HG03095 (cell line): ENCODE measurements around the gene DENND2D.

Experiments
- ATAC-seq: cut with Tn5 transposase; IDR thresholded peaks from one replicate; pipeline ENCODE4 v1.9.1; 2021; ENCODE audit warnings: moderate library complexity; ENCODE audit not compliant: unreplicated experiment

Gene DENND2D

DNA sequence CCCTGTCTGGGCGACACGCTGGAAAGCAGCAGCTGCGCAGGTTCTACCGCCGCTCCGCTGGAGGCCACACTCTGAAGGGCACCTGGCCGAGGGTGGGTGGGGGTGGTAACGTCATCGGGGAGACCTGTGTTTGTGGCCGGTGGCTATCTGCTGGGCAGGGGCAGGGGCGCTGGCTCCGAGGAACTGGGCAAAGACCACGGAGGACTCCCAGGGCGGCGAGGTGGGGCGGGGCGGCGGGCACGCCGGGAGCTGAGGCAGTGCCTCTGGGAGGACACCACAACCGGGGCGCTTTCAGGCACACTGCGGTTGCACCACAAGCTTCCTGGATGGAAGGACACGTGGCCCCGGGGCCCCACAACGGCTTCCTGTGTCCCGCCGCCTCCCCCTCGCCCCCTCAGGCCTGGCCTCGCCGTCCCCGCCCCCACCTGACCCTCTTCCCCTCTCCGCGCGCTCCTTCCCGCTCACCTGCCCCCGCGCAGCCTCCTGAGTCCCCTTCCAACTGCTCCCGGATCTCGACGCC lies 3.3 kb upstream of the DENND2D start:
- peak; percentile 41 for ATAC-seq

- ATAC-seq: no peak
Measured at GRCh38 chr1:111202707-111203623, 2.5 kb upstream of the DENND2D start.

DNA sequence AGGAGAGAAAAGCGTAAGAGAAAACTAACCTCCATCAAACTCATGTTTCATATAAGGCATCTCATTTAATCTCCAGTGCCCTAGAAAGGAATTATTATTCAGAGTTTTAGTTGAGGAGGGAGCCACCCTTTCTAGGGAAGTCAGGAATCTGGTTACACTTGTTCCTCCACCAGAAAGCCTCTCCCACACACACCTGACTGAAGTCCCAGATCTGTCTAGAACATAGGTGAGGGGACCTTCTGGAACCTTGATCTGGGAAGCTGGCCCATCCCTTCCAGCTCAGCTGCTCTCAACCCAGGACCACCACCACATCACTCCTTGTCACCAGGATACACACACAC lies 1.9 kb upstream of the DENND2D start:
- no peak for ATAC-seq

DNA sequence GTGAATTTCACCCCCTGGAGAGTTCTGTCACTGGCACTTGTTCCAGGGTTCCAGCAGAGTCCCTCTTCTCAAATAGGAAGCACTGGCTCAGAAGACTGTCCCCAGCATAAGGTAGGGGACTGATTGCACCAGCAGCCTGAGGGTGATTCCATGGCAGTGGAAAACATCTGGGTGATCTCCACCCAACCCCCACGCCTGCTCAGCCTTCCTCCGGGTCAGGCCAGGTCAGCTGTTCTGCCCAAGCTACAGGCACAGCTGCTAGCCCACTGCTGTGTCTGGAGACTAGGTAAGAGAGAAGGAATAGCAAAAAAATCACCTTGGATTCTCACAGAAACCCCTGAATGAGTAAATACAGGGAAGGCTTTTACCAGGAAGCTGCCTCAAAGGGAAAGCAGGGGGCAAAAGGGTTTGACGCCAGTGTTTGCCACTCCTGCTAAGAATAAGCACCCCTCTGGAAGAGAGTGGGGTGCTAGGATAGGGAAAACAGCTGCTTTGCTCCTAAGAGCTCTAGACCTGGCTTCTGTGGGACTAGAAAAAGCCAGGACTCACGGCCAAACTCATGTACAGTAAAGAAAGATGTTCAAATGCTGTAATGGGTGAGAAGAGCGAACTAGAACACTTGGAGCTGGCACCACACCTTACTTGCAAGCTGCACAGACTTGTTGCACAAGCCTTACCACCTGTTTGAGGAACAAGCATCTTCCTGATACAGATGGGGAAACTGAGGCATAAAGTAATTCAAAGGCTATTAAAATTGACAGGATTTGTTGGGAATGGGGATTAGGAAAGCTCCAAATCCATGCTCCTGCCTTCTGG lies 1.0 kb upstream of the DENND2D start:
- no peak for ATAC-seq

DNA sequence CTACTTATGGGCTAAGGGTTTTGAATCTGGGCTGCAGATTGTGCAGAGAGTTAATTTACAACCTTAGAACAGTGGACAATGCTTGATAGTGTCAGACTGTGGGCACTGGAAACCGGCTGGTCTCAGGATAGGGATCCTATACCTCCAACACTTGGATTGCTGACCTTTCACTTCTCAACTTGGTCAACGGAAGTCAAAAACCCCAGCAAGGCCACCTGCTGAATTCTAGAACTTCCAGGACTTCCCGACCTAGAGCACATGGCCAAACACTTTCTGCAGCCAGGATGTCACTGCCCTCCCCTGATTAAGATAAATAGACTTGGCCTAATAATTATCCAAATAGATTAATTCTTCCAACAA lies 336 bp upstream of the DENND2D start:
- no peak for ATAC-seq

GRCh38 chr1:111199329-111199728 lies 1.1 kb downstream of the DENND2D start:
- ATAC-seq: no peak

DNA sequence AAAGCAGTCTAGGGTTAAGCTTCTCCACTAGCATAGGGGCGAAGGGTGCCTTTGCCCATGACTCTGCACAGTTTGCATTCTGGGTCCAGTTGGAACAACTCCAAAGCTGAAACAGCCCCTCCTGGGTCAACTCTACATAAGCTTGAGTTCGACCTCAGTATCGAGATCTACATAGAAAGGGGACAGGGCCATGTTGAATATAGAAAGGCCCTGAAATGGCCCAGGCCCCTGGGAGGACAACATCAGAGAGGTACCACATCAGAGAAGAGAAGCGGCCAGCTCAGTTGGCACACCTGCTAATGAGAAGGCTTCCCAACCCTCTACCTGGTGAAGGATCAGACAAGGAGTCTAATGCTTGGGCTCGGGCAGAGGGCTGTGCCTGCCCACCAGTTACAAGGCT lies 1.6 kb downstream of the DENND2D start:
- no peak for ATAC-seq

DNA sequence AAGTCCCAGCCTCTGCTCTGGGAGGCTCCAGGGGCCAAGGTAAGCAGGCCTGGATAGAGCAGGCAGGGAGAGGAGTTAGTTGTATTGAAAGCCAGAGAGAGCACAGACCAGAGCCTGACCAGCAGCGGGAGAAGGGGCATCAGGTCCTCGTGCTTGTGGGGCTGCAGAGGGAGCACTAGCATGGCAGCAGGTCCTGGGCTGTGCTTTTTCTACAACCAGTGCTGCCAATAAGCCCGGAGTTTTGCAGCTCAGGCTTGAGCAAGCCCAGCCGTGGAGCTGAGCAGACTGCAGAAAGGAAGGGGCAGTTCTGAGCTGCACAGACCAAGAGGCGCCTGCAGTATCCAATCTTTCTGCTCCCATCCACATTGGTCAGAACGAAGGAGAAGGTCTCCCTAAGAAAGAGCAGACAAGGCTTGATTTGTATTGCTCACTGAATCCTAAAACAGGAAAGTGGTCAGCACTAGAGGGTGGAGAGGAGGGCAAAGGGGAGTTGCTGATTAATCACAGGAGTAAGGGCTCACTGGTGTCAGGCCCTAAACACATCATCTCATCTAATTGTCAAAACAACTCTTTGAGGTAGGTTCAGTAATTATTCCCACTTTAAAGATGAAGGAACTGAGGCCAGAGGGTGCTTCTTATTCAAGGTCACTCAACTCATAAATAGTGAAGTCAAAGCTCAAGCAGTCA lies 2.7 kb downstream of the DENND2D start:
- ATAC-seq: peak; percentile 37

DNA sequence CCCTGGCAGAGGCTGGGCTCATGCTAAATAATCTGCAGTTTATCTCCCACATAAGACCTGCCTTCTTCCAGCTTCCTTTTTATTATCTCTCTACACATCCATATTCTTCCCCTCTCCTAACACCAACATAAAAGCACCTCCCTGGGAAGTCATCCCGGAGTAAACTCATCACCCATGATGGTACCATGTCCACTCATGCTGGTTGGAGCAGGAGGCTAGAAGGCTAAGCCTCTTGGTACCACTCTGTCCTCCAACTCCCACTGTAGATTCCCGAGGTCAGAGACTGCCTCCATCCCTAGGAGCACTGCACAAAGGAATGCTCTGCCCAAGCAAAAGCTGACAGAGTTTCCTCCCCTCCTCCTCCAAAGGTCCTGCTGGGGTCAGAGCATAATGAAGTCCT lies 4.2 kb downstream of the DENND2D start:
- ATAC-seq: no peak

GRCh38 chr1:111195002-111195684 lies 5.3 kb downstream of the DENND2D start:
- ATAC-seq: no peak

DNA sequence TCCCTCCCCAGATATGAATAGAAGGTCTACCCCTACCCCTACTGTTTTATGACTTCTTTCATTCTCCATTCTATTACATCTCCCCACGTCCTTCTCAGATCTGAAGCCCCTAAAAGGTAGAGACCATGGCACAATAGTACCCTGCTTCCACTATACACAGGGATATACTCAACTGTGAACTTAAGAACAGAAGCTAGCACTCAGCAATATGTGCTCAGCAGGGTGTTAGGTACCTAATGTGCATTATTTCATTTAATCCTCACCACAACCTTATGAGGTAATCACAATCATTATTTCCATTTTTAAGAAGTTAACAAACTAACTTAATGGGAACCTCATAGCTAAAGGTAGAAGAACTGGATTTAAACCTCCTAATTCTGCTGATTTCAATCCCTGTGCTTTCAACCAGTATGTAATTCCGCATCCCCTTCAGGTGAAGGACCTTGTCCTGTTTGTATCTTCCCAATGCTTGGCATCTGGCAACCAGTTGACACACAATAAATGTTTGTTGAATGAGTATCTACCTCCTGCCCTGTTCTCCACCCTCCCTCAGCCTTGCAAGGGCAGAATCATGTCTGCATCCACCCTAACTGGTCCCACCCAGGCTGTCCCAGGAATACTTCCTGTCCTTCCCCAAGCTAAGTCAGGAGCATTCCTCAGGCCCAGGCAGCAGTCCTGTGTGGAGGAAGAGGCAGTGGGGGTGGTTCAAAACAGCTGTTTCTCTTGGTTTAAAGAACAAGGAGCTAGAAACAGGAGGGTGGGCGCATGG lies 6.5 kb downstream of the DENND2D start:
- ATAC-seq: no peak

DNA sequence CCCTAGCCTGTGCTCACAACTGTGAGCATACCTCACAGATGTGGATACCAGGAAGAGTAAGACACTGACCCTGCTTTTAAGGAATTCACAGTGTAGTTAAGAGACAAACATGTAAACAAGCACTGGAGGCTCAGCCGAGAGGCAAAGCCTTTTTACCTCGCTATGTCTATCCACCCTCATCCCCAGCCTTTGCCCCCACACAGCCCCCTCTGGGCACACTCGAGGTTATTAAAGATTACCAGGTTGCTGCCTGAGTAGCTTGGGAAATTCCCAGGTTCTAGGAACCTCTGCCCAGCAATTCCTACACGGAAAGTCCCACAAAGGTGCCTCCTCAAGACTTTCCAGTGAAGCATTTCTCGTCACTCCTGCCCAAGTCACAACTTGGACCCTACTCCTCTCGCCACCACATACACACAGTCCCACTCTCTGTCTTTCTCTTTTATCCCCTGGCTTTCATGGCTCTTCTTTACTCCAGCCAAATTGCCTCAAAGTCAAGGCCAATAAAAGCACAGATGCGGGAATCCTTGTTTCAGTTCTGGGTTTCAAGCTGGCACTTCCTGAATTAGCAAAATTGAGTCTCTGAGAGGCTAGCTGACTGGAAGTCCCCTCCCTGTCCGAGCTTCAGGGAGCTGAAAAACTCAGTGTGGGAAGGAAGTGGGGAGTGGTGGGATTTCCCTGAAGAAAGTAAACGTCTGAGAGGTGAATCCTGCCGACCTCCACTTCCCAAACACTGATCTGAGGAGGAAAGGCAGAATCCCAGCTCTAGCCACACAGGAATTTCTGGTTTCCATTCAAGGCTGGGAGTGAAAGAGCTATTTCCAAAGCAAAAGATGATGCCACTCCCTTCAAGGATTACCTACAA lies 7.6 kb downstream of the DENND2D start:
- ATAC-seq: no peak

- no peak for ATAC-seq
Measured at GRCh38 chr1:111192074-111192473, 8.4 kb downstream of the DENND2D start.

DNA sequence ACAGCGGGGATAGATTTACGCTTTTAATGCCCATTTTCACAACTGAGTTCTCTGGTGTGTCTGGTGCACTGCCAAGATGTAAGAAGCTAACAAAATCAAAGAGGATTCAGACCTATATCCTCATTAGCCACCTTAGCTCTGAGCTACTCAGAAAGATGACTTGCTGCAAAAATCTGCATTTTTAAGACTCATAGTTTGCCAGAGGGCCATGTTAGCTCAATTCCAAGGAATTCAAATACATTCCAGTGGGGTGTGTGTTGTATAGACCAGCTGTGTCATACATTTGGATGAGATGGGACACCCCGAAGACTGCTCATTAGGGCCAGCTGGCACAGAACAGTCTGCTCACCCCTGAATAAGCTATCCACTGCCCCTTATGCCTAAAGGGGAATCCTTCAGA lies 8.9 kb downstream of the DENND2D start:
- ATAC-seq: no peak

DNA sequence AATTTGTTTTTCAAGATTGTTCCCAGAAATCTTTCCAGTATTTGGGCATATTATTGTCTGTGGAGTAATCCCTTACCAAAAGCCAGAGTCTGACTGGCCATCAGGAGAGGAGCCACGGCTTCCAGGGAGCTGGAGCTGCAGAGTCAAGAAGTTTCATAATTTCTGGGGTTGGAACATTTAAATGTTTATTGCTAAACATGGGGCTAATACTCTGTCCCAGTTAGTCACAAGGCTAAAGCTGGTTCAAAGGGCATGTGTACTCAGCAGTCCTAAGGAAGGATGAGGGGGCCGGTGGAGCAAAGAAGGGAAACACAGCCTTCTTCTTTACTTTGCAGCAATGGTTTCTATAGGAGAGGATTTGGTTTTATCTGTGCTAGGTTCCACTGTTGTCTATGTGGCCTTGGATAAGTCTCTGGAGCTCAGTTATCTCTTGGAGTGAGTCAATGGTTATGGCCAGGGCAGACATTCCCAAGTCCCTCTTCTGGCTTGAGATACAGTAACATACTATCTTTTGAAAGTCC lies 9.5 kb downstream of the DENND2D start:
- ATAC-seq: no peak

- no peak for ATAC-seq
Measured at GRCh38 chr1:111184663-111185062, 15.8 kb downstream of the DENND2D start.

DNA sequence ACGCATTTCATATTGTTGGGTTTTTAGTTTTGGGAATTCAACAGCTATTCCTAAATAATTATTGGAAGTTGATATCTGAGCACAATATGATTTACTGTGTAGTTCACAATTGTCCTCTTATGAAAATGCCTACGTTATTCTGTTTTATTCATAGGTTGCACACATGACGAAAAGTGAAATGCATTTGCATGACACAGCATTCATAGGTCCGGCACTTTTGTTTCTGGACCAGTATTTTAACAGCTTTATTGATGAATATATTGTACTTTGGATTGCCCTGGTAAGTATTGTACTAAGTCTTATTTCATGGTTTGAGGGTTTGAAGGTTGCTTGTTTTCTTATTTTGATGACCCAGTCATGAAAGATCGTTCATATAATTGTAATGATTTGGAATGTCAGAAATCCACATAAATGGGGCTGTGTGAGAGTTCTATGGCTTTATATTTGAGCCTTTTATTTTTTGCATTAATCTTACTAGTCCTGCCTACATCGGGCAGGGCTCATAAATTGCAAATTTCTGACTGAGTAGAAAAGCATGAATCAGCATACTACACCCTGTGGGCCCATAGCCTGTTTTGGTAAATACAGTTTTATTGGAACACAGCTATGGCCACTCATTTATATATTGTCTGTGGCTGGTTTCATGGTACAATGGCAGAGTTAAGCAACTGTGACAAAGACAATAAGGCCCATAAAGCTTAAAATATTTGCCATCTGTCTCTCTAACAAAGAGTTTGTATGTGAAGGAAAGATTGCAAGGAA lies 17.0 kb downstream of the DENND2D start:
- no peak for ATAC-seq

GRCh38 chr1:111182052-111182451 lies 18.4 kb downstream of the DENND2D start:
- ATAC-seq: no peak
